ENCODE data around the gene NMT2.
"Not testable (repeated sequence)": the region's sequence is repeated elsewhere in the genome, so short reads cannot be mapped to it uniquely, and the experiment has no call there.

NMT2 gene

GRCh38 chr10:15168291-15168785 is at the start of gene NMT2:
Gene NMT2, minus strand, starts transcription at chr10:15168693. Its CDS starts 81 bp downstream, at chr10:15168612.
- no peak for DNase-seq (ENCODE audit: low read depth in 1 of 2, low spot score in 1 of 2)

DNA sequence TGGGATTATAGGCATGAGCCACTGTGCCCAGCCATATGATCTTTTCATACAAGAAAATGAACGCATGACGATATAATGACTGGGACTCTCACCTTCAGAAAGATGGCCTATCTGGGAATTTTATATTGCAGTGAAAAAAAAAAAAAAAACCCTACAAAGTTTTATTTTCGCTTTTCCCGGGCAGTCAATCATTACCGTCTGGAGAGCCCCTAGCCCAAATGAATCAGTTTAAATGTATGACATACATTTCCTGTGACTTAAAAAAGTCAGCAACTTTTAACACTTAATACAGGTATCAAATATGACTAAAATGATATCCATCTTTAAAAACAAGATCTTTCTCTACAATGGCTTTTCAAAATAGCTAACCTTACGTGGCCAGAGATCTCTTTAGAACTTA is 48.2 kb upstream of the NMT2 start:
- no peak for DNase-seq (ENCODE audit: low read depth in 1 of 2, low spot score in 1 of 2)

- DNase-seq (ENCODE audit: low read depth in 1 of 2, low spot score in 1 of 2): no peak
These were observed 45.7 kb upstream of the NMT2 start for GRCh38 chr10:15214237-15214636.

DNA sequence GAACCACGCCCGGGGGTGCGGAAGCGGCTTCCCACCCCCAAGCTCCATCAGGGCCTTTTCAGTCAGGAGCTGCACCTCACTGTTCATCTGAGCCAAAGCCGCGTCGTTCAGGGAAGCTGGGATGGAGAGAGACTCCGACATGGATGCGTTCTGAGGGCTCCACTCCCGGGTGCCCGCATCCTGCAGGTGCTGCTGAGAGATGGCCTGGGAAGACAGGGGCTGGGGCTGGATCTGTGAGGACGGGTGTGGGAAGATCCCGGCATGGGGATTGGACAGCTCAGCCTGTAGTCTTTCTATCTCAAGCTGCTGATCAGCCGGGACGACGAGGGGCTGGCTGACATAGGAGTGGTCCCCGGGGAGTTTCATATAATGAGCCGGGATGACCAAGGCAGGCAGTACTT is 45.0 kb upstream of the NMT2 start:
- DNase-seq (ENCODE audit: low read depth in 1 of 2, low spot score in 1 of 2): no peak

GRCh38 chr10:15211464-15211979 is 43.0 kb upstream of the NMT2 start:
- DNase-seq (ENCODE audit: low read depth in 1 of 2, low spot score in 1 of 2): no peak

DNA sequence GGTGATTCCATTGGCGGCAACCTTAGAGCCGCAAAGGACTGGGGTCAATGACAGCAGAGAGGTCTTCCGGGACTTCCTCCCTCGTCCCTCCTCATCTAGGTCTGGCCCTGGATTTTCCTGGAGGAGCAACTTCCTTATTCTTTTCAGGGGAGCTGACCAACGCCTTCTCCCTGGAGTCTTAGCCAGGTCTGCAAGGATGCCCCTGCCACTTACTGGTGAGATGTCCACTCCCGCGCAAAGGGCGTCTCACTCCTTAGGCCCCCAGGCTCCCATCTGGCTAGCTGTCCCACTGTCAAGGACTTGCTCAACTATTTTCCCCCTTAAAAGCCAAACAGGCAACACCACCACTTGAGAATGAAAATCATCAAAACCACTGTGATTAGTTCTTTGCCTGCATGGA is 42.0 kb upstream of the NMT2 start:
- DNase-seq (ENCODE audit: low read depth in 1 of 2, low spot score in 1 of 2): no peak

DNA sequence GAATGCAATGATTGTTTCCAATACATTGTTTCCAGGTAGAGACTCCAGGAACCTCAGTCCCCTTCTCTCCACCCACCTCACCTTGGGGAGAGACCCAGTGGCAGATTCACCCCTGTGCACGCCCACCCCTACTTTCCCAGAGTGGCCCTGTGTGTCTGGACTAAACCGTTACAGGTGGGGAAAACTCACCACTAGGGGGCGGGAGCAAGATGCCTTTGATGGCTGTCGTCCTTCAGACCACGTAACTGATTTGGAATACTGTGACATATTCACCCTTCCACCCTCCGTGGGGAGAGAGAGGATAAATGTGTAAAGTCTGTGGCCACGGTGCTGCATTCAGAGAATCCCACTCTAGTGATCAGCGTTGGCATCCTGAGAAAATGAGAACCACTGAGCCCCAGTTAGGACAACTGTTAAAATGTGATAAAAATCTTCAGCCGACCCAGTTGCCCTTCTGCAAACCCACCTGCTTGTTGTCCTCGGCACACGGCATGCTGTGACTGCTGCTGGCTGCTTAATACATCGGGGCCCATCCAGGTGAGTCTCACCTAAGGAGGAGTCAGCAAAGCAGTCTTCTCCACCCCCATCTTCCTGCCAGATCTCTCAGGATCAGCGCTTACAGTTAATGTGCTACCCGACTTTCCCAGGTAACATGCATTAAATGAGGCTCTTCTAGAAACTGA is 41.5 kb upstream of the NMT2 start:
- peak; percentile 43 to 62 for DNase-seq (ENCODE audit: low read depth in 1 of 2, low spot score in 1 of 2)

DNA sequence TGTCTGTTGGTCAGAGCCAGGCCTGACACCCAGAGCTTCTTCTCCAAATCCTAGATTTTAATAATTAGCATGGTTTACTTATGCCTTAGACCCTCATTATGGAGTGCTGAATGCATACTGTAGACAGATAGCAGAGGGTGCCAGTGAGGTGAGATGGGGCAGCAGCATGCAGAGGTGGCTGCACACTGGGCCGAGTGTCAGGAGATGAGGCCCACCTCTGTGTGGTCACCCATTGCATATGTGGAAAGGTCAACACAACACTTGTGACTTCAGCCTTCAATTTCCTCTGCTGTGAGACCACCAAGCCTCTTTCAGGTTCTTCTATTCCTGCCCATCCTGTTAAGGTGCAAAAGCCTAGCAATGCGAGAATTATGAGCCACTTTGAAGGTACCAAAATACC is 39.7 kb upstream of the NMT2 start:
- no peak for DNase-seq (ENCODE audit: low read depth in 1 of 2, low spot score in 1 of 2)

- DNase-seq (ENCODE audit: low read depth in 1 of 2, low spot score in 1 of 2): not testable (repeated sequence)
These were observed 38.9 kb upstream of the NMT2 start for GRCh38 chr10:15207410-15207809.

DNA sequence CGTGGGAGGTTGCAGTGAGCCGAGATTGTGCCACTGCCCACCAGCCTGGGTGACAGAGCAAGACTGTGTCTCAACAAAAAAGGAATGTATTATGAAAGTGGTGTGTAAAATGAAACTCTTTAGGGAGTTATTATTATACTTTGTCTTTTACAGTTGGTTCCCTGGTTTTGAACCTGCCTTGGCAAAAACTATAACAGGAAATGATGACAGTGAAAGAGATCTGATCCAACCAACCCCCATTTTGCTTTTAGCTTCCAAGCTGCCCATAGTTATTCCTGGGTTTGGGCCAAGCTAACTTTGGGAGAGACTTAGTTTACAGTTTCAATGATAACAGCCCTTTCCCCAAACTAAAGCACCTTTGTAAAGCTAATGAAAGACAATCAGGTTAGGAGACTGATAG is 34.1 kb upstream of the NMT2 start:
- DNase-seq (ENCODE audit: low read depth in 1 of 2, low spot score in 1 of 2): no peak

GRCh38 chr10:15202301-15202621 is 33.8 kb upstream of the NMT2 start:
- DNase-seq (ENCODE audit: low read depth in 1 of 2, low spot score in 1 of 2): not testable (repeated sequence)

DNA sequence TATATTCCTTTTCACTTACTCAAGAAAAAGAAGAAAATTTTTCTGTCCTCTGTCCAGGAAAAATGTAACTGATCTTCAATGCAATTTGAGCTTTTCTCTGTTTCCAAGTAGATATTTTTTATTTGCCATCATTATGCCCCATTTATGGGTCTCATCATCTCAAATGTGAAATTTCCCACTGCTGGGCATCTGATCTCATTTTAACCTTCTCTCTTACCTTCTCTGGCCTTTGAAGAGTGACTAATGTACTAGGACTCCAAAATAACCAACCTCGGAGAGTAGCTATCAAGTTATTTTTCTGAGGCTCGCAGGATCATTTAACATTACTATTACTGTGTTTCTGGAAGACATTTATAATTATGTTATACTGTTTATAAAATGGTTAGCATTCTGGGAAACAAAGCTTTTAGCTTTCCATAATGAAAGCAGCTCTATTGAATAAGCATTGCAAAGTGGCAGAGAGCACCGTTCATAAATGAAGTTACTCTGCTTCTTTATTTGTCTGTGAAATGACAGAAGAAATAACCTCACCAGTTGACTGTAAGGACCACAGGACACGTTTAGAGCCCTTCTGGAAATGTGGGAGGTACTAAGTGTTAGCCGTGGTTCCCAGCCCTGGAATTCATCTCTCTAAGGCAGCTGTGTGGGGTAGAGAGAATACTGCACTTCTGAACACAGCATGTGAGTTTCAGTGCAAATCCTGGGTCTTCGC is 33.3 kb upstream of the NMT2 start:
- no peak for DNase-seq (ENCODE audit: low read depth in 1 of 2, low spot score in 1 of 2)

- DNase-seq (ENCODE audit: low read depth in 1 of 2, low spot score in 1 of 2): no peak
These were observed 32.1 kb upstream of the NMT2 start for GRCh38 chr10:15200626-15201025.

- DNase-seq (ENCODE audit: low read depth in 1 of 2, low spot score in 1 of 2): no peak
These were observed 29.4 kb upstream of the NMT2 start for GRCh38 chr10:15197911-15198310.

DNA sequence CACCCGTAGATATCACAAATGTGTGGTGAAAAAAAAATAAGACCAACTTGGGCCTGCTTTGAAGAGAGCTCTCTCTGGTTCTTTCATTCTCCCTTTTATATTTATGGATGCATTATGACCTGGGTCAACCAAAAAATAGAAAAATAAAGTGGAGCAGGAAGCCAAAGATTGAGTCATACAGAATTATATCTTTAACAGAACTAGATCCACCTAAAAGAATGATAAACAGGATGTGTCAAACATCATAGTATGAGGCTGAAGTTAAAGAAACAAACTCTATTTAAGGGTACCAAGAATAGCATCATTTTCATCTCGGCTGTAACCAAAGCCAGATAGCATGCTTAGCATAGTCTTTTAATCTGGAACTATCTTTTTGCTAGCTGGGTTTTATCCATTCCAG is 28.8 kb upstream of the NMT2 start:
- no peak for DNase-seq (ENCODE audit: low read depth in 1 of 2, low spot score in 1 of 2)

GRCh38 chr10:15196021-15196834 is 27.7 kb upstream of the NMT2 start:
- DNase-seq (ENCODE audit: low read depth in 1 of 2, low spot score in 1 of 2): no peak

- no peak for DNase-seq (ENCODE audit: low read depth in 1 of 2, low spot score in 1 of 2)
These were observed 20.8 kb upstream of the NMT2 start for GRCh38 chr10:15189133-15189885.

DNA sequence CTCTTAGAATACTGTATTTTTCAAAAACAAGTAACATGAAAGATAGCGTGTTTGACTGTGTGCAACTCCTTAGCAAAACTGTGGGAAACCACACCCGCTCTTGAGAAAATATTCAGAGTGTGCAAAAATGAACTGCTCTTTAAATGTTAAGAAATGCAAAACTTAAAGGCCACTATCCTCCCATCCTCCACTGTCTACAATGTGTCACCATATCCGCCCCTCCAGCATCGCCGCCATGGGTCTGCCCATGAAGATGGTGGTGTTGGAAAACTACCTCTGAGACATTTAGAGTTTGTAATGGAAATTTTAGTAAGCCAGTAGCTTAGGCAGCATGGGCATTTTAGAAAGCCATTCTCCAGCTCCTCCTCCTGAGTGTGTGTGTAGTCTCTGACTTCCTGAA is 20.1 kb upstream of the NMT2 start:
- peak in 1 of 2 donors; percentile 13 for DNase-seq (ENCODE audit: low read depth in 1 of 2, low spot score in 1 of 2)

DNA sequence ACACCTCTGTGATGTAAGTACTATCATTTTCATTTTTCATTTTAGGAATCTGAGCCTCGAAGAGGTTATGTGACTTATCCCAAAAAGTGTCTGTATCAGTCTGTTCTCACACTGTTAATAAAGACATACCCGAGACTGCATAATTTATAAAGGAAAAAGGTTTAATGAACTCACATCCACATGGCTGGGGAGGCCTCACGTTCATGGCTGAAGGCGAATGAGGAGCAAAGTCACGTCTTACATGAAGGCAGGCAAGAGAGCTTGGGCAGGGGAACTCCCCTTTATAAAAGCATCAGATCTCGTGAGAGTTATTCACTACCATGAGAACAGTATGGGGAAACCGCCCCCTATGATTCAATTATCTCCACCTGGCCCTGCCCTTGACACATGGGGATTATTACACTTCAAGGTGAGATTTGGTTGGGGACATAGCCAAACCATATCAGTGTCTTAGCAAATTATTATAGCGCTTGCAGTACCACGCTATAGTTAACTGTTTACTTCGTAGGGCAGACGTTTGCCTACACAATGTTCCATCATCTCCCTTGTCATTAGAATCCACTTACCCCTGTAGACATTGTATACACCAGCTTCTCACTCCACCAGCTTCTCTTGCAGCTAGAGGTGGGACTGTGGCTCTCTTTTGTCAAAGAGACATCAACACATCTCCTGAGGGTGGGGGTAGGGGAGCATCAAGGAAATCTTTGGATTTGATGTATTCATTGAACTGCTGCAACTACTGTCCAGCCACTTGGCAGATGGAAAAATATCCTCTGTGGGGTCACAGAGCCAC is 15.4 kb upstream of the NMT2 start:
- DNase-seq (ENCODE audit: low read depth in 1 of 2, low spot score in 1 of 2): no peak

DNA sequence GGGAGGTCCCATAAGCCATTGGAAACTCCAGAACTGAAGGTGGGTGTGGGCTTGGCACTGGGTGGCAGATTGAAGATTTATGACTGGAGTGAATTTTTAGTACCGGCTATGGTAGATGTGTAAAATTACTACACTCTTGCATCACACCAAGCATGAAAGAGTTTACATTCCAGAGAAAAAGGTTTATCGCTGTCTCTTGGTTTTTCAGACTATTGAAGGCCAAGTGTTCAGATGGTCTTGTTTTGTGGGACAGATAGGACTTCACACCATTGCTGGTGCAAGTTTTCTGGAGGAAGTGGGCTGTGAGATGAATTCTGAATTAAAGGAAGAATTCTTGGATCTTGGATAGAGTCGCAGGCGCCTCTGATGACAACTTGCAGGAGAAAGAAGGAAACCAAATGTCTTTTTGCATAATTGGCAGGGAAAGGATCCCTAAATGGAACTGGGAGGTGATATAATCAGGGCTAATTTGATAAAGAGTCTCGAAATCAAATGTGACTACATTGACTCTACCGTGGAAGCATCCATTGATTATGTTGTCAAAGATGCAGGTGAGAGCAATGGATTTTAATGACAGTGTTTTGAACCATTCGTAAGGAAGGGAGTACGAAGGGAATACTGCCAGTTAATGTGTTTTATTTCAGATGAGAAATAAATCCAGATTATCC is 14.2 kb upstream of the NMT2 start:
- no peak for DNase-seq (ENCODE audit: low read depth in 1 of 2, low spot score in 1 of 2)
